ENCODE data around the gene CERS1.
A peak's percentile ranks its signal among the peaks of the same experiment; 100 is the strongest.

CERS1 gene

DNA sequence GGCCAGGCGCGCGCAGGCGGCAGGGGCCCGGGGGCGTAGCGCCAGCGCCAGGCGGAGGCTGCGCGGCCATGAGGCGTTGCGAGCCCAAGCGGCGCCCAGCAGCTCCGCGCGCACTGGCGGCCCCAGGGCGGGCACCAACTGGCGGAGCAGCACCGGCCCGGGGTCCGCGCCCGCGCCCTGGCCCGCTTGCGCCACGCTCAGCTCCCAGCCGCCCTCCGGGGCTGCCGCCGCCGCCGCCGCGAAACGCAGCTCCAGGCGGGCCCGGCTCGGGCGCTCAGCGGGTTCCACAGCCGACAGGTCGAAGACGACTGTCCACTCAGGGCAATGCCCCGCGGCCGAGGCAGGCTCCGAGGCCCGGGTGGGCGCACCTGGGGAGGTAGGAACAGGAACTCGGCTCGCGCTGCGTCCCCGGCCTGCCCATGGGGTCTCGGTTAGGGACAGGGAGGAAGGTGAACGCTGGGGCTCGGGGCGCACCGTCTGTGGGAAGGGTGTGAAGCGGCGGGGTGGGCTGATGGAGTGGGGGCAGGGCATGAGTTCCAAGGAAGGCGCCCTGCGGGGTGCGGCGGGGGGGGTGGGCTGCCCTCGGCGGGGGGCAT lies 26.8 kb downstream of the CERS1 start:
- no peak for DNase-seq

DNA sequence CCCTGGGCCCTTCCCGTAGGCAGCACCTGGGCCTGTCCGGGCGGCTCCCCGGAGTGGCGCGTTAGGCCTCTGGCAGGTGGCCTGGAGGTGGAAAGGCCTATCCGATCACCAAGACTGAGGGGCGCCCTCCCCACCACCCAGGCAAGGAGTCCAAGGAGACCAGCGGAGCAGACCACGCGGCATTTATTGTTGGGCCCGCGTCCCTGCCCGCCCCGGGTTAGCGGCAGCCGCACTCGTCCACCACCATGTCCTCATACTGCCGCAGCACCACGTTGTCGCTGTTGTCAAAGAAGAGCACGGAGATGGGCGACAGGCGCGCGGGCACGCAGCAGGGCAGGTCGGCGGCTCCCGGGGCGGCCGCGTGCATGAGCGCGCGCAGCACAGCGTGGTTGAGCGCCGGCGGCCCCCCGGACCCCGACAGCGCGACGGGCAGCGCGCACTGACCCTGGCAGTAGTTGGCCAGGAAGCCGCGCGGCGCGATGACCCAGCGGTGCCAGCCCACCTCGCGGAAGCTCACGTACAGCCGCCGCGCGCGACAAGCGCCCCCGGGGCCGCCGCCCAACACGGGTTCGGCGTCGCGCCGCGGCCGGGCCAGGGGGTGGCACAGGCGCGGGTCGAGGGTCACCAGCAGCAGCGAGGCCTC lies 27.5 kb downstream of the CERS1 start:
- no peak for DNase-seq

DNA sequence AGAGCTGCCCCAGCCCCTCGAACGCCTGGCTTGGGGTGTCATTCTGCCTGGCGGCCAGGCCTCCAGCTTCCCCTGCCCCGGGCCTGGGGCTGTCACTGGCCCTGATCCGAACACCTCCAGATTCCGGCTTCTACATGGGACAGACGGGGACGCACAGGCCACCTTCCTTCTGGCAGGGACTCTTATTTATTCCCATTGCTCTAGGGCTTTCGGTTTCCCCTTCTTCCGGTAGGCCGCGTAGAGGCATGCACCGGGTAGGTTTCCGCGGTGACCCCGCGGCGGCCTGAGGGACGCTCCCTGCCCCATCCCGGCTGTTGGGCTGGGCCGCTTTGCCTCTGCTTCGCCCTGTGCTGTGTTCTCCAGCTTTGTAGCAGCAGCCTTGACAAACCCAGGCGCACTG lies 28.2 kb downstream of the CERS1 start:
- no peak for DNase-seq

DNA sequence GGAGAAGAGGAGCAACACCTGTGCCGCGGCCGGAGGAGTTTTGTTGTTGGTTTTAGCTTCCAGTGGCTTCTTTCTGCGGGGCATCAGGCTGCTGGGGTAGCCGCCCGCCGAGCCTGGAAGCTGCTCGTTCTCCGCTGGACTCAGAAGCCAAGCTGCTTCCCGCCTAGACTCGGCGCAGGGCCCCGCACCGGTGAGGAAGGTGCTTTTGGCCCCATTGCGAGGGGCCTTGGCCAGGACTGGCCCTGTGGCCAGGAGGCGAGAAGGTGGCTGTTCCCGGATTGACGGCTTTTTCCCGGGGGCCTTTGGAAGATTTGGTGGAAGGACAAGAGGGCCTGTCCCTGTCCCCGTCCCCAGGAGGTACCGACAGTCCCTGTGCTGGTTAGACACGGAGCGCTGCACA lies 28.8 kb downstream of the CERS1 start:
- no peak for DNase-seq

DNA sequence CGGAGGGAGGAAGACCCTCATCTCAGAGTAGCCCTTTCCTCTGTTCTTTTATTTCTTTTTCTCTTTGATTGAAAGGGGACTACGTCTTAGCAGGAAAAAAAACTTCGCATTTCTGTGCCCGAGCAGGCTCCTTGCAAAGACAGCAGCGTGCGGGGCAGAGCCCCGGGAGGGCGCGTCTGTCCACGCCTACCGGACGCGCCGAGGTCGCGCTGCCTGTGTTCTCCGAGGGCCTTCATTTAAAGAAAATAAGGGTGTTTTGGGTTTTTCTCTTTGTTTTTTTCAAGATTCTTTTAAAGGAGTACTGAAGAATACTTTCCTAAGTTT lies 29.2 kb downstream of the CERS1 start:
- DNase-seq, result no peak

DNA sequence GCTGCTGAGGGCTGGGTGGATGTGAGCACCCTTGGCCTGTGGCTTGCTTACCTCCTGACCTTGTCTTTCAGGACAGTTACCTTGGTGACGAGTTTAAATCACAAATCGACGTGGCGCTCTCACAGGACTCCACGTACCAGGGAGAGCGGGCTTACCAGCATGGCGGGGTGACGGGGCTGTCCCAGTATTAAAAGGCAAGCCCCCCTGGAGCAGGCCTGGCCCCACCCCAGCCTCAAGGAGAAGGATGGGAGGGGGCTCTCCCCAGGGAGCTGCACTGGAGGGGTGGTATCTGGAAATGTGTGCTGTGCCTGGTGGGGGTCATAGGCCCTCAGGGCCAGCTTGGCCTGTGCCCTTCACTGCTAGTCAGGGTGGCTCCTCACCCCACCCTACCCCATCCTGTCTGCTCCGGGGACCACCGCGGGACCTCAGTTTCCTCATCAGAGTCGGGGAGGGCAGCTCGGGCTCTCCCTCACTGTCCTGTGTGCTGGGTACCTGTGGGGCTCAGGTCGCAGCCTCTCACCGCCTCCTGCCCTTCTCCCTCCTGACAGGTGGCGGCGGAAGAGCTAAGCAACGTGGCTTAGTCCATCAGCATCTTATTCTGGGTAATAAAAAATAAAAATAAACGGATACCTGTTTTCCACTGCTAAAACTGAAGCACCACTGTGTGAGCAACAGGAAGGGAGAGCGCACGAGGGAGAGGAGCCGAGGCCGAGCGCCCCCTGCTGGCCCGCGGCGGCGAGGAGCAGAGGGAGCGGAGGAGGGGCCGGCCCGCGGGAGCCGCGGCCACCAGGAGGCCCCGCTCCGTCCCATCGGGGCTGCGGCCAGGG lies 29.8 kb downstream of the CERS1 start:
- peak; percentile 81 for DNase-seq

DNA sequence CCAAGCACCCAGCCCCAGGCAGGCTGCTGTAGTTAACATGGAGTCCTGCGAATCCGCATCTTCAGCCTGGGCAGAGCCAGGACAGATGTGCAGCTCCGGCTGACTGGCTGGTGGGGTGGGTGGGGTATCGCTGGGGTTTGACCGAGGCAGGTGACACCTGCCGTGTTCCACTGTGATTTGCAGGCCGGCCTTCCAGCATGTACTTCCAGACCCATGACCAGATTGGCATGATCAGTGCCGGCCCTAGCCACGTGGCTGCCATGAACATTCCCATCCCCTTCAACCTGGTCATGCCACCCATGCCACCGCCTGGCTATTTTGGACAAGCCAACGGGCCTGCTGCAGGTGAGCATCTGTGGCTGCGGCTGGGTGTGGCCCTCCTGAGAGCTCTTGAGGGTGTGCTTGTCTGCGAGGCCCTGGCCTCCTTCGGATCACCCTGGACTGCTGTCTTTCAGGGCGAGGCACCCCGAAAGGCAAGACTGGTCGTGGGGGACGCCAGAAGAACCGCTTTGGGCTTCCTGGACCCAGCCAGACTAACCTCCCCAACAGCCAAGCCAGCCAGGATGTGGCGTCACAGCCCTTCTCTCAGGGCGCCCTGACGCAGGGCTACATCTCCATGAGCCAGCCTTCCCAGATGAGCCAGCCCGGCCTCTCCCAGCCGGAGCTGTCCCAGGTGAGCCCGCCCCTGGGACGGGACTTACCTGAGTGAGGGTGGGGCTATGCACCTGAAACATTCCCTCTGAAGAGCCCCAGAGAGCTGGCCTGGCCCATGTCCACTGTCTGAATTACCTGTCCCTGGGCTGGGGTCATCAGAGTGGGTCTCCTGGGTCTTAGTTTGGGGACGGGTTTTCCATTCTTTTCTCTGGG lies 30.6 kb downstream of the CERS1 start:
- DNase-seq, result no peak

DNA sequence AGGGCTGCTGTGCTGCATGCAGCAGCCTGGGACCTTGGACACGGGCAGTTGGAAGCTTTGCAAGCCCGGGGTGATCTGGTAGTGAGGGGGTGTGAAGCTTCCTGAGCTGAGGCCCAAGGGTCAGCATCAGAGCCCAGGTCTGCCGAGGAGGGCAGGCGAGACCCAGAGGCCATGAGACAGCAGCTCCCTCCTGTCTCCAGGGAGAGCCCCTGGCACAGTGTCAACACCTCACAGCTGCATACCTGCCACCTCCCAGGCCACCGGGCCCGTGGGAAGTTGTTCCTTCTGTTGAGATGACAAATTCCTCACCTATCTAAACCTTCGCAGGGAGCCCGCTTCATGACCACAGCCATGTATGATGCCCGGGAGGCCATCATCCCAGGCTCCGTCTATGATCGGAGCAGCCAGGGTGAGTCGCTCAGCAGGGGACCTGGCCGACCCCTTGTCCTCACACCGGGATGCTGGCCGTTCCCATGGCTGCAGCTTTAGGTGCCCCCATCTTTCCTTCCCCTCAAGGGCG lies 32.1 kb downstream of the CERS1 start:
- DNase-seq, result no peak

DNA sequence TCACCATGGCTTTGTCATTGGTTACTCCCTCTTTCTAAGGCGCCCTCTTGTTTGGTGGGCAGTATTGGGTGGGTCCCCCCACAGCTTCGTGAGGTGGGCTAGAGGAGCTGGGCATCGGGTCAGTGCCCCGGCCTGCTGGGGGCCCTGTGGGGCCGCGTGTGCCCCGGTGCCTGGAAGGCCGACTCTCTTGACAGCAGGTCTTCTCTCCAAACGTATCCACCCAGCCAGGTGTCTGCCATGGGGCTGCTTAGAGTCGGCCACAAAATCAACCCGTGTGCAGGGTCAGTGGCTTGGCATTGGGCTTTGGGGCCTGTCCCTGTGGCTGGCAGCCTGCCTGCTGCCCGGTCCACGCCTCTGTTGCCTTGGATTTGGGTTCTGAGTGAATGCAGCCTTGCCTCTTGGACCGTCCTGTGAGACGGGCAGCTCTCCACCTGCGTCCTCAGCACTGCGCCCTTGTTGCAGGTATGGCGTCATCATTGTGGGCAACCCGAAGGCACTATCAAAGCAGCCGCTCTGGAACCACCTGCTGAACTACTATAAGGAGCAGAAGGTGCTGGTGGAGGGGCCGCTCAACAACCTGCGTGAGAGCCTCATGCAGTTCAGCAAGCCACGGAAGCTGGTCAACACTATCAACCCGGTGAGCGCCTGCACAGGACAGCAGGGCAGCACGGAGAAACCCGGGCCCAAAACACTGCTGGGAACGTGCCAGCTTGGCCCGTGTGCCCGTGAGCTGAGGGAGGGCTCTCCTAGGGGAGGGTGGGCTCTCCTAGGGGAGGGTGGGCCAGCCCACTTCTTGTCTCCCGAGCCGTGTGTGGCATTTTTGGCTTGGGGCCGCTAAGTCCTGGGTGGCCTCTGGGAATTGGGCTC lies 32.7 kb downstream of the CERS1 start:
- no peak for DNase-seq

DNA sequence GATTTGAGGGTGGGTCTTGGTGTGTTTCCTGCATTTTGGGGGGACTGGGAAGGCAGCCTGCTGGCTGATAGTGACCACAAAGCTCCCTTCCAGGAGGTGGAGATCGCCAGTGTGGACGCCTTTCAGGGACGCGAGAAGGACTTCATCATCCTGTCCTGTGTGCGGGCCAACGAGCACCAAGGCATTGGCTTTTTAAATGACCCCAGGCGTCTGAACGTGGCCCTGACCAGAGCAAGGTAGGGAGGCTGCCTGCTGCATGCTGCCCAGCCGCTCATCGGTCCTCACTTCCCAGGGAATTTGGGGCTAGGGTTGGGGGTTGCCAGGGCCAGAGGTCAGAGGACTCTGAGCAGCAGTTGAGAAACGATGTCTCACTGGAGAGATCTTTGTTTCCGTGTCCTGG lies 34.0 kb downstream of the CERS1 start:
- no peak for DNase-seq

DNA sequence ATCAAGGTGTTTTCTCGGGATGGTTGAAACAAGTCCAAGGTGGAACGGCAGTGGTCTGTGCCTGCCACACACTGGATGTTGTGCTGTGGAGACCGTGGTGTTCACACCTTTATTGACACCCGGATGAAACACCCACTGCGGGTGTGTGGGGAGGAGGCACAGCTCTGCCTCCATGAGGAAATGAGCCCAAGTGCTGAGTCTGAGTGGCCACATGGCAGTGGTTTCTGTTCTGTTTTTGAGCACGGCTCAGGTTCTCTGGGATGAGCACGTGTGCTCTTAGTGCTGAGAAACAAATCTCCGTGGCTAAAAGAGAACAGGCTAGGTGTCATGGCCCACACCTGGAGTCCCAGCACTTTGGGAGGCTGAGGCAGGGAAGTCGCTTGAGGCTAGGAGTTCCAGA lies 34.7 kb downstream of the CERS1 start:
- no peak for DNase-seq

DNA sequence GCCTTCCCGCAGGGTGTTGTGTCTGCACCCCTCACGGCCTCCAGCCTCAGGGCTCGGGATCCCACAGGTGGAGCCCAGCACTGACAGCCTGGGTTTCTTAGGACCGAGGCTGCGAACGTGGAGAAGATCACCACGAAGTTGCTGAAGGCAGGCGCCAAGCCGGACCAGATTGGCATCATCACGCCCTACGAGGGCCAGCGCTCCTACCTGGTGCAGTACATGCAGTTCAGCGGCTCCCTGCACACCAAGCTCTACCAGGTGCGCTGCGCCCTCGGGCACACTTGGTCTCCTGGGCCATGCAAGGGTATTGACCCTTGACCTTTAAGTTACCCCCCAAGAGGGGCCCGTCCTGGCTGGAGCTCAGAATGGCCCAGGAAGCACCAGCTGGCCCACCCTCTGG lies 35.2 kb downstream of the CERS1 start:
- DNase-seq, result no peak

DNA sequence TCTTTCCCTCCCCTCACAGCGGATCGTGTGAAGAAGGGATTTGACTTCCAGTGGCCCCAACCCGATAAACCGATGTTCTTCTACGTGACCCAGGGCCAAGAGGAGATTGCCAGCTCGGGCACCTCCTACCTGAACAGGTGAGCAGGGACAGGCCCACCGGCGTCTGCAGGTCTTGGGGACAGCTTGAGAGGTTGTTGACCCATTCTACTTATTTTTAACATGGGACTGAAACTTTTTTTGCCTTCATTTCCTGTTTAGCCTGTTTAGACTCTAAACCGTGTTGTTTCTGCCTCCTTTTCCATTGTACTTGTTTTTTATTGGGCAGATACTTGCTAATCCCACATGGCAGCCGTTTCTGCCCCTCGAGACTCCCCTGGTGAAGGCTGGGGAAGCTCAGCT lies 35.7 kb downstream of the CERS1 start:
- DNase-seq, result no peak

DNA sequence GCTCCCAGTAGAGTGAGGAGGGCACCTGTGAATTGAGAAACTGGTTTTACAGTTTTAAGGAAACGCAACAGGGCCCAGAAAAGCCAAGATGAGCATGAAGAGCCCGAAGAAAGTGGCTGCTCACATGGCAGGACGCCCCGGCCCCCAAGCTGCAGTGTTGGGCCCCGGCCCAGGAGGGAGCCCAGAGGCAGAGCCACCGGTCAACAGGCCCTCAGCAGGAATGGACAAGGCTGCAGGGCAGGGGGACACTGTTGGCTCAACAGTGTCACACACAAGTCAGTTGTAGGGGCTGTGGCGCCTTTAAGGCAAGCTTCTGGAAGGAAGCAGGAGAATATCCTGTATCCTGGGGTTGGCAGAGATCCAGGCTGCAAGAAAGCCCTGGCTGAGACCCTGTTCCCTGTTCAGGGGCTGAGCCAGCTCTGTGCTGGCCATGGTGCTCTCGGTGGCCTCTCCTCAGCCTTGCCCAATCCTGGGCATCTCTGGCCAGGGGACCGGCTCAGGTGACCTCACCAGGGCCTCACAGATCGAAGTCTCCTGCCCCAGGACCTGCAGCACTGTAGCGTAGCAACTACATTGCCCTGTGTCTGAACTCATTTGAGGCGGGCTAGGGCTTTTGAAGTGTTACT lies 36.2 kb downstream of the CERS1 start:
- no peak for DNase-seq

DNA sequence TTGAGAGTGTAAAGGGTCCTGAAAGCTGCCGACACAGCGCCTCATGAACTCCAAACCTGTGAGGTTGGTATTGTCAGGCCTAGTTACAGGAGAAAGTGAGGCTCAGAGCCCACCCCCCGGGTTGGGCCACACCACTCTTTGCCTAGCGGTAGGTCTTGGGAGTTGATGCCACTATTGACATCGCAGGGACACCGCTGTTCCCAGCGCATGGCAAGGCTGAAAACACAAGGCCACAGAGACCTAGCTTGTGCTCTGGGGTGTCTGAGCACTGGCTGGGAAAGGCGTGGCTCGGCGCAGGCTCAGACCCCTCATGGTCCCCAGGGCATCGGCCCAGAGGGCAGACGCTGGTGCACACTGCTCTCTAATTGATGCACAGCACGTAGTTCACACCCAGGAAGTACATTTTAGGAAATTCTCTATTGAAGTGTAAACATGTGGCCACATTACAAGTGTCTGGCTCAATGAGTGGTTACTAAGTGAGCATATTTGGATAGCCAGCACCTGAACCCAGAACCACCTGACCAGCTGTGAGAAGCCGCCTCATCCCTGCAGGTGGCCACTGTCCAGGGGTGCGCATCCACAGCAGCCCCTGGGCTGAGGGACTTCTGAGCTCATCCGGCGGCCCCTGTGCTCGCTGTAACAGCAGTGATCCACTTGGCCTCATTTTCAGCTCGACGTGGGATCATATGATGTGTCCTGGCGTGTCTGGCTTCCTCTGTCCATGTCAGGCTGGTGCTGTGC lies 36.9 kb downstream of the CERS1 start:
- no peak for DNase-seq

DNA sequence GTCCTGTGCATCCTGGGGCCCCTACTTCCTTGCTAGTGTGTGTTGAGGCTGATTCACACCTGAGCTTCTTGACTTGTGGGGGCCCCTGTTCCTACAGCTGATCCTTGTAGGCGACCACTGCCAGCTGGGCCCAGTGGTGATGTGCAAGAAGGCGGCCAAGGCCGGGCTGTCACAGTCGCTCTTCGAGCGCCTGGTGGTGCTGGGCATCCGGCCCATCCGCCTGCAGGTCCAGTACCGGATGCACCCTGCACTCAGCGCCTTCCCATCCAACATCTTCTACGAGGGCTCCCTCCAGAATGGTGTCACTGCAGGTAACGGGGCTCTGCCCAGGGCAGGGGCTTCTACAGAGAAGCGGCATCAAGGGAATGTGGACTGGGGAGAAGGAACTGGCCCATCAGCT lies 38.7 kb downstream of the CERS1 start:
- DNase-seq, result no peak

DNA sequence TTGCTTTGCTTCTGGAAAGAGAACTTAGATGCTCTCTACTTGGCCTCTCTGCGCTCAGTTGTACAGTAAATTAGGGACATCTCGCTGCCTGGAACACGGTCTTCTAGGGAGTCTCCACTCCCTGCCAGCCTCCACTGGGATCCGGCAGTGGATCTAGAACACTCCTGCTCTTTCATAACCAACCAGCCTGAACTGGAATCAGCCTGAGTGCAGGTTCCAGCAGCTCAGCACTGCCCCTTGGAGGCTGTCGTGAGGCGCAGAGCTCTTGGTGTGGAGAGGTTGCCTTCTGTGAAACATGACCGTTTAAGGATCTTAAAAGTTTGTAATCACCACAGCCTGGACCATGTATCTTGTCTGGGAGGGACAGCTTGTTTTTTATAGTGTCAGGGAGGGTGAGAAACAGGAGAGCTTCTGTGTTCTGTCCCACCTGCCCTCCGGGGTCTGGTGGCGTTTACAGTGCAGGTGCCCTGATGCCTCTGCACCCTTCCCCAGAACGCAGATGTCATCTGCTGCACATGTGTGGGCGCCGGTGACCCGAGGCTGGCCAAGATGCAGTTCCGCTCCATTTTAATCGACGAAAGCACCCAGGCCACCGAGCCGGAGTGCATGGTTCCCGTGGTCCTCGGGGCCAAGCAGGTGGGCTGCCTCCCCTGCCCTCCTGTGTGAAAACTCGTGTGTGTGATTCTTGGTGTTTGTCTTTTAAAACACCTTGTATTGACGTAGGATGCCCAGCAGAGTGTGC lies 39.4 kb downstream of the CERS1 start:
- no peak for DNase-seq

DNA sequence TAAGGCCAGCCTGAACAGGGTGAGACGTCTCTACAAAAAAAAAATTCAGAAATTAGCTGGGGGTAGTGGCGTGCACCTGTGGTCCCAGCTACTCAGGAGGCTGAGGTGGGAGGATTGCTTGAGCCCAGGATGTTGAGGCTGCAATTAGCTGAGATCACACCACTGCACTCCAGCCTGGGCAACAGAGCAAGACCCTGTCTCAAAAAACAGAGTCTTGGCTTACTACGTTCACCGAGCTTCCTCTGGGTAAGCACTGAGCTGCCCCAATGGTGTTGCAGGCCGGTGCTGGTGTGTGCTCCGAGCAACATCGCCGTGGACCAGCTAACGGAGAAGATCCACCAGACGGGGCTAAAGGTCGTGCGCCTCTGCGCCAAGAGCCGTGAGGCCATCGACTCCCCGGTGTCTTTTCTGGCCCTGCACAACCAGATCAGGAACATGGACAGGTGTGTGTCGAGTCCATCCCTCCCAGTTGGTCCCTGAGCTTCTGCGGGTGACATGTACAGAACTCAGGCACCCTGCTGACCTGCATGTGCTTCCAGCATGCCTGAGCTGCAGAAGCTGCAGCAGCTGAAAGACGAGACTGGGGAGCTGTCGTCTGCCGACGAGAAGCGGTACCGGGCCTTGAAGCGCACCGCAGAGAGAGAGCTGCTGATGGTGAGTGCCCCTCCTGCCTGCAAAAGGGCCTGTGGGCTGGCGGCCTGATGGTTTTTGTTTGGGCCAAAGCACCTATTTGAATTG lies 40.1 kb downstream of the CERS1 start:
- no peak for DNase-seq

DNA sequence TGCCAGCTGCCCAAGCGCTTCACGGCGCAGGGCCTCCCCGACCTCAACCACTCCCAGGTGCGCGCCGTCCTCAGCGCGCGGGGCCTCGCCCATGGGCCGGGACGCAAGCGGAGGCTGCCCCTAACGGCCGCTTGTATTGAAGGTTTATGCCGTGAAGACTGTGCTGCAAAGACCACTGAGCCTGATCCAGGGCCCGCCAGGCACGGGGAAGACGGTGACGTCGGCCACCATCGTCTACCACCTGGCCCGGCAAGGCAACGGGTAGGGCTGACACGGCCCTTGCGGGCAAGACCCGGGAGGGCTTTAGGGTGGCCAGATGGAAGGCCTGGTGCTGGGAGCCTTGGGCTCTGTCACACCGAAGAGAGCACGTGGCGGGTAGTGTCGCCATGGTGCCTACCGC lies 41.0 kb downstream of the CERS1 start:
- DNase-seq, result no peak

Data from right forelimb (tissue), 1 donor.